HG03135 (cell line): Measurements from ENCODE around the gene RSRP1.
A peak's percentile ranks its signal among the peaks of the same experiment; 100 is the strongest.
"Not testable (repeated sequence)": the region's sequence is repeated elsewhere in the genome, so short reads cannot be mapped to it uniquely, and the experiment has no call there.

Experiments
- ATAC-seq: cut with Tn5 transposase; IDR thresholded peaks from one replicate; pipeline ENCODE4 v1.9.1; 2021; ENCODE audit warnings: mild to moderate bottlenecking, moderate library complexity; ENCODE audit not compliant: unreplicated experiment

Gene RSRP1

DNA sequence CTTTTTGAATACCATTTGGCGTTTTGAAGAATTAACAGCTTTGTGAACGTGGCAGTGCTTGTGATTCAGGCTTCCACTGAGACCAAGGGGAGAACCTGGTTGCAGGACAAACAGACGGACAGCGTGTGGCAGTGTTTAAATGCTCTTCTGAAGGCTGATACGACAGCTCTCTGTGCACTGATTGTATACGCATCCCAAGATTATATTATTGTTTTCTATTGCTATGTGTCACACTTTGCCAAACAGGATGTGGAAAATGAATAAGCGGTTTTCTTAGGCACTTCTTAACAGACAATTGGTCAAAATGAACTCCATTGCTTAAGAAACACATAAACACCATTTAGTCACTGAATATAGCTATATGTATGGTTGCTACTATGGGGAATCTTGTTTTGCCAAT is 12.6 kb upstream of the RSRP1 start:
- not testable (repeated sequence) for ATAC-seq

DNA sequence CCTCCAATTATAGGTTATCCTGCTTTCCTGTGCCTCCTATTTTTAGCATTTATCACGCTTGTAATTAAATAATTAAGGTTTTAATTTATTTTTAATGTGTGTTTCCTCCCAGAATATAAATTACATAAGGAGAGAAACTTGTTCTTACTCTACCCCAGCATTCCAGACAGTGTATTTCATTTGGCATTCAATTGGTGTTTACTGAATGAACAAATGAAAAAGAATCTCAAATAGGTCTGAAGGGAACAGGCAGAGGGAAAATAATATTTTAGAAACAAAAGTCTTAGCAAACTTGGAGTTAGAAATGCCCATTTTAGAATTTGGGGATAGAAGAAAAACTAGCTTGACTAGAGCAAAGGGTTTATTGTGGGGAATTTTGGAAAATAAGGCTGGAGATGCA is 9.9 kb upstream of the RSRP1 start:
- no peak for ATAC-seq

DNA sequence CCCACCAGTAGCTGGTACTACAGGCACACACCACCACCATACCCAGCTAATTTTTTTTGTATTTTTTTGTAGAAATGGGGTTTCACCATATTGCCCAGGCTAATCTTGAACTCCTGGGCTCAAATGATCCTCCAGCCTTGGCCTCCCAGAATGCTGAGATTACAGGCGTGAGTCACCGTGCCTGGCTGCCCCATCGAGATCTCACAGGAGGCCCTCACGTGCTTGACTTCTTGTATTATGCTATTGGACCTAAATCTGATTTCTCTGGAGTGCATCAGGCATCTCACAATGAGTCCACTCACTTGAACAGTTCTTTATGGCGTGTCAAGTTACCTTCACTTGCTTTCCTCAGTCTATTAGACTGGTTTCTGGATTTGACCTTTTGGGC is 9.3 kb upstream of the RSRP1 start:
- no peak for ATAC-seq

DNA sequence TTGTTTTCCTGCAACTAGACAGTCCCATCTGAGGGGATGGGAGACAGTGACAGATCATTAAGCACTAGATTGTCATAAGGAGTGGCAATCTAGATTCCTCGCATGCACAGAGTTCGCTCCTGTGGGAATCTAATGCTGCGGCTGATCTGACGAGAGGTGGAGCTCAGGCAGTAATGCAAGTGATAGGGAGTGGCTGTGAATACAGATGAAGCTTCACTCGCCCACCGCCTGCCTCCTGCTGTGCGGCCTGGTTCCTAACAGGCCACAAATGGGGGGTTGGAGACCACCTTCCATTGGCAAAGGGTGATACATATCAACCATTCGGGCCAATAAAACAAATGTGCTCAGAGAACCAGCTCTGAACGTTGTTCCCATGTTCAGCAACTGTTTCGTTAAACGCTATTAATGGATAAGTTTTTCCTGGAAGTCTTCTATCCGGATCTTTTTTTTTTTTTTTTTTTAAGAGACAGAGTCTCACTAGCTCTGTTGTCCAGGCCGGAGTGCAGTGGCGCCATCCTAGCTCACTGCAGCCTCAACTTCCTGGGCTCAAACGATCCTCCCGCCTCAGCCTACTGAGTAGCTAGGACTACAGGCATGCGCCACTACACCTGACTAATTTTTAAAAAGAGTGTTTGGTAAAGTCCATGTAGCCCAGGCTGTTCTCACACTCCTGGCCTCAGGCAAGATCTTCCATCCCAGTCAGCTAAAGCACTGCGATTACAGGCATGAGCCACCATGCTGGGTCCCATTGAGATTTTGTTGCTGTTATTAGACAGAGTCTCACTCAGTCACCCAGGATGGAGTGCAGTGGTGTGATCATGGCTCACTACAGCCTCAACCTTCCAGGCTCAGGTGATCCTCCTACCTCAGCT is 8.7 kb upstream of the RSRP1 start:
- no peak for ATAC-seq

DNA sequence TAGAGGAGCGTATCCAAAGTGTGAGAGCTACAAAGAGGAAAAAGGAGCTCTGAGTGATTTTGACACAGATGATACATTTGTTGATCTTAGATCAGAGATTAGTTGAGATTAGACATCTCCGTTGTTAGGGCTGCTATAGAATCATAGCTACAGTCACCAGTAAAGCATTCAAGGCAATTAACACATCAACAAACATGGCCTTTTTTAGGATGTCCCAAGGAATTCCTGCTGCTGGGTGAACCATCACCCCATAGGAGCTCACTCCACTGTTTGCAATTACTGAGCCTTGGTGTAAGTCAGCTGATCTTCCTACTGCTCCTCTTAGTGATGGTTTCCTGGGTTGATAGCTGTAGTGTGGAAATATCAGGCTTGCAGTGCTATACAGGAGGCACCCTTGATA is 6.7 kb upstream of the RSRP1 start:
- ATAC-seq: no peak

DNA sequence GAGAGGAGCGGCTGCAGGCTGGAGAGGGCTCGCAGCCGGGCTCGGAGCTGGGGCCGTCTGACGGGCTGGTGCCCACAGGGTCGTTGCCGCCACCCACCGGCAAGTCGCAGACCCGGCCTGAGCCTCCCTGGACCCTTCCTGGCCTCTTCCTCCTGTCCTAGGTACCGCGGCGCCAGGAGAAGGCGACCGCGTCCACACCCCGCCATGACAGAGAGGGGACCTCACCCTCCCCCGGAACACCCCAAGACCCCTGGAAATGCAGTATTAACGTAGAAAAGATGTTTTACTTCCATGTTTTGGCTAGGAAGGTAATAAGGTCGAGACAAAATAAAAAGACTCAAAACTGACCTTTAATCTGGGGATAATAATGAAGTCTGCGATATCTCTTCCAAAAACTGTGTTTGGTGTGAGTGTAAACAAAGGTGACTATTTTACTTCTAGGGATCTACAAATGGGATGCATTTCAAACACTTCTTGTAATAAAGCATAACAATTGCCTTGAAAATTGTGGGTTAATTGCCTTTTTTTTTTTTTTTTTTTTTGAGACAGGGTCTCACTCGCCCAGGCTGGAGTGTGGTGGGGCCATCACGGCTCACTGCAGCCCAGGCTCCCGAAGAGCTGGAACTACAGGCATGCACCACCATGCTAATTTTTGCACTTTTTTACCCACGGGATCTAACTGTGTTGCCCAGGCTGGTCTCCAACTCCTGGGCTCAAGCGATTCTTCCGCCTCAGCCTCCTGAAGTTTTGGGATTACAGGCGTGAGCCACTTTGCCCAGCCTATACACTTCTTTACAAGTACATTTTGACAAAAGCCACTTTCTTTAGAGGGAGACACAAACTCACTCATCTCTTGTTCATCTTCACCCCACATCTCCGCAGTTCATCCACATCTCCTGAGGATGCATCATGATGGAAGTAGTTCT is 838 bp upstream of the RSRP1 start:
- ATAC-seq: peak; percentile 52

DNA sequence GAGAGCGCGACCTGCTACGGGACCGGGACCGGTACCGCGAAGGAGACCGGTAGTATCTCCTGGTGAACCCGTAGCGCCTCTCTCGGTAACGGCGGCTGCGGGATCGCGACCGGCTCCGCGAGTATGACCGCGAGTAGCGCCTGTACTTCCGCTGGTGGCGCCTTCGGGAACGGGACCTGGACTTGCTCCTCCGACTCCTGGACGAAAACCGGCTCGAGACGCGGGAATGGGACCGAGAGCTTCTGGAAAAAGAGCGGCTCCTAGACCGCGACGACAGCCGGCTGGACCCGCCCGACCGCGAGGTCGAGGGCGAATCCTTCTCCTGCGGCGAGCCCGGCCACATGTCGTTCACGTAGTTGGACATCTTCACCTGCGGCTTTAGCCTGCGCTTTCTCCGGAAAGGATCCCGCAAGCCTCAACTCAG is 642 bp downstream of the RSRP1 start:
- ATAC-seq: peak; percentile 7

DNA sequence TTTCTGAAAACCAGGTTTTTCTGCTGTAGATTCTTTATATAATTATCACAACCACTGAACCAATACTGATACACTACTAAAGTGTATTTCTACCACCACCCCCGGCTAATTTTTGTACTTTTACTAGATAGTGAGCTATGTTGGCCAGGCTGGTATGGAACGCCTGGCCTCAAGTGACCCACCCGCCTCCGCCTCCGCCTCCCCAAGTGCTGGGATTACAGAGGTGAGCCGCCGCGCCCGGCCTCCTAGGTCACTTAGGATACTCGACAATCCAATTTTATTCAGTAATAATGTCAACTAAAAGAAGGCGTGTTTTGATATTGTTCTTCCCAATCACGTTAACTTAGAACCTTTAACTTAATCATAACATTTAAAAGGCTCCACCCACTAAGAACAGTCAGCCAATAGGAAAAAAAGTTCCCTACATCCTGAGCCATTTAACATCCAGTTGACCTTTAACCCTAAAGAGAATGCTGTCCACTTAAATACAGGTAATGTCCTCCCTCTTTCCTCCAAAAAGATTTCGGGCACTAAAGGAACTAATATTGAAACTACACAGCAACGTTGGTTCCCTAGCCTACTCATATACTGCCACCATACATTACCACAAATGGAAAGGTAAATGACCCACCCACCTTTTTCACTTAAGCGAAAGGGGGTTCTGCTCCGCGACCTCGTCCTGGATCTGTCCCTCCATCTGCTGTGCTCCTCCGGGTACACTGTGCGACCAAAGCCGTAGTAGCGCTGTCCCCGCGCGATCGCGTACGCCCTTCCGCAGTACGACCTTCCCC is 1.2 kb downstream of the RSRP1 start:
- ATAC-seq: no peak

DNA sequence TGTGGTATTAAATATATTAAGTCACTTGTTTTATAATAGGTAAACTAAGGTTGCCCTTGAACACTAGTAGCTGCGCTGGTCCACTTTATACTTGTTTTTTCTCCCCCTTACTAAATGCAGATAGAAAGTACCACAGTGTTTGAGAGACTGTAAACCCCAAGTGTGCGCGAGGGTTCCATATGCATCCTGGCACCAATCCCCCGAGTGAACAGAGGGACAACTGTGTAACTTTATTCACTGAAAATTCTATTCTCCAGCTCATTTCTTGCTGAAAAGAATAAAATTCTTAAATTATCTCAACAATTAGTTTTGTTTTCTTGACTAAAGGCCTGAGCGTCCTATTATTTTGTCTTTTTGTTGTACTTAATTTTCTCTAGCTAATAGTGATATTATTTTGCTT is 1.9 kb downstream of the RSRP1 start:
- ATAC-seq: no peak

DNA sequence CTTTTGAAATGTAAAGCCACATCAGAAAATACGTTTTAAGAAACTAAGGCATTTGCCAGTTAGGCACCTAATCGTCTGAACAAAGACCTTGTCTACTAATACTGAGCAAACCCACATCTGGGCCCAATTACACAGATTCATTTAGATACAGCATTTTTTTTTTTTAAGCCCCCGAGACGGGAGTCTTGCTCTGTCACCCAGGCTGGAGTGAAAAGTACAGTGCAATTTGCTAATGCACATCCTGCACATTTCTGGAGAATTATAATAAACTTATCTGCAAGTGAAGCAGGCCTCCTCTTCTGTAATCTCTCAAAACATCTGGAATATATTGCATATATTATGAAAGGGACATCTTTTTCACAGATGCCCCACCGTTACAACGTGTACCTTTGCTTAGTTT is 3.3 kb downstream of the RSRP1 start:
- no peak for ATAC-seq

DNA sequence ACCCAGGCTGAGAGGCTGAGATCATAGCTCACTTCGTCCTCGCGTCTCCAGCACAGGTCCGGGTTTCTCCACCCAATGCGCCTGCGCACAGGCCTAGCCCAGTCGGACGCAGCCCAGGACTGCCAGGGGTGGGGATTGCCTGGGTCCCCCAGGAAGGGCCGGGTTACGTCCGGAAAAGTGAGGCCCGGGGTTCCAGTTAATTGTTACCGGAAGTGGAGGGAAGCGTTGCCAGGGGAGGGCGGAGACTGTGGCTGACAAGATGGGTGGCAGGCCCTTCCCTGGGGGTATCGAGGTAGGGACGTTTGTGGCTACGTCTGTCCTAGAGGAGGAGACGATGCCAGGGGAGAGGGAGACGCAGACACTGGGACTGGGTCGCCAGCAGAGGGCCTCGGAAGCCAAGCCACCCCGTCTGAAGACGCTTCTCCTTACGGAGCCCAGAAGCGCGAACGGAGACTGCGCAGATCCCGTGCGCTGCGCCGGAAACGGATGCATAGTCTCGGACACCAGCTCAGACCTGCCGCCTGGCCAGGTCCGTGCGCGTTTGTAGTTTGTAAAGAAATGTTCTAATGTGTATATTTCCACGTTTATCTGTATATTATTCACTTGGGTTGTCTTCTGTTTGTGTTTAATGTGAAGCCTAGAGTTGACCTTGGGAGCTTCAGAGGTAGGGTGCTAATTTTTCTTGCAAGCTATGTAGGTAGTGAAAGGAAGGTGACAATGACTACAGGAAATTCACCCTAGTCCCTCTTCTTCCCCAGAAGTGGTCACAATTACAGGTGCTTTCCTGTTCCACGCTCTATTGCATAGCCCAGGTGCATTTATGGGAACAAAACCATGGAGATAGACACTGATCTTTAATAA is 7.3 kb downstream of the RSRP1 start:
- ATAC-seq: peak; percentile 61

DNA sequence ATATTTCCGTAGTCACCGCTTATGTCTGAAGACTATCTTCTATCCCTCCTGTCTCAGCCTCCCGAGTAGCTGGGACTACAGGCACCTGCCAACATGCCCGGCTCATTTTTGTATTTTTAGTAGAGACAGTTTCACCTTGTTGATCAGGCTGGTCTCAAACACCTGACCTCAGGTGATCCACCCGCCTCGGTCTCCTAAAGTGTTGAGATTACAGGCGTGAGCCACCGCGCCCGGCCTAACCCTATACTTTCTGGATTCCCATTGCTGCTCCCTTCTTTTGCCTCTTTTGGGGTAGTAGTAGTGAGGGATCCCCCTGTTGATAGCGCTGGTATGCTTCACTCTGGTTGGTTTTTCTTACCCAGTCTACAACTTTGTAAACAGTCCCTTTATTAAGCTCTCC is 9.2 kb downstream of the RSRP1 start:
- ATAC-seq: no peak

DNA sequence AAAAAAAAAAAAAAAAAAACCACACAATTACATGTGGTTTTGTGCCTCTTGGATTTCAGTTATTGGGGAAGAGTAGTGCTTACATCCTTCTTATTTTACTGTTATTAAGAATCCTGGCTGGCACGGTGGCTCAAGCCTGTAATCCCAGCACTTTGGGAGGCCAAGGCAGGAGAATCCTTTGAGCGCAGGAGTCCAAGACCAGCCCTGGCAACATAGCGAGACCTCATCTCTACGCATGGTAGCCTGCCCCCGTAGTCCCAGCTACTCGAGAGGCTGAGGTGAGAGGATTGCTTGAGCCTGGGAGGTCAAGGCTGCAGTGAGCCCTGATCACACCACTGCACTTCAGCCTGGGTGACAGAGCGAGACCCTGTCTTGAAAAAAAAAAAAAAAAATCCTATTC is 11.0 kb downstream of the RSRP1 start:
- not testable (repeated sequence) for ATAC-seq

DNA sequence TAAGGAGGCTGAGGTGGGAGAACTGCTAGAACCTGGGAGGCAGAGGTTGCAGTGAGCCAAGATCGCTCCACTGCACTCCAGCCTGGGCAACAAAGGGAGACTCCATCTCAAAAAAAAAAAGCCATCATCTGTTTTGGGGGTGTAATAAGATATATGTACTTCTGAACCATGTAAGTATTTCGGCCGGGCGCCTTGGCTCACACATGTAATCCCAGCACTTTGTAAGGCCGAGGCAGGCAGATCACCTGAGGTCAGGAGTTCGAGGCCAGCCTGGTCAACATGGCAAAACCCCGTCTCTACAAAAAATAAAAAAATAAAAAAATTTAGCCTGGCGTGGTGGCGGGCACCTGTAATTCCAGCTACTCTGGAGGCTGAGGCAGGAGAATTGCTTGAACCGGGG is 11.8 kb downstream of the RSRP1 start:
- ATAC-seq: not testable (repeated sequence)

DNA sequence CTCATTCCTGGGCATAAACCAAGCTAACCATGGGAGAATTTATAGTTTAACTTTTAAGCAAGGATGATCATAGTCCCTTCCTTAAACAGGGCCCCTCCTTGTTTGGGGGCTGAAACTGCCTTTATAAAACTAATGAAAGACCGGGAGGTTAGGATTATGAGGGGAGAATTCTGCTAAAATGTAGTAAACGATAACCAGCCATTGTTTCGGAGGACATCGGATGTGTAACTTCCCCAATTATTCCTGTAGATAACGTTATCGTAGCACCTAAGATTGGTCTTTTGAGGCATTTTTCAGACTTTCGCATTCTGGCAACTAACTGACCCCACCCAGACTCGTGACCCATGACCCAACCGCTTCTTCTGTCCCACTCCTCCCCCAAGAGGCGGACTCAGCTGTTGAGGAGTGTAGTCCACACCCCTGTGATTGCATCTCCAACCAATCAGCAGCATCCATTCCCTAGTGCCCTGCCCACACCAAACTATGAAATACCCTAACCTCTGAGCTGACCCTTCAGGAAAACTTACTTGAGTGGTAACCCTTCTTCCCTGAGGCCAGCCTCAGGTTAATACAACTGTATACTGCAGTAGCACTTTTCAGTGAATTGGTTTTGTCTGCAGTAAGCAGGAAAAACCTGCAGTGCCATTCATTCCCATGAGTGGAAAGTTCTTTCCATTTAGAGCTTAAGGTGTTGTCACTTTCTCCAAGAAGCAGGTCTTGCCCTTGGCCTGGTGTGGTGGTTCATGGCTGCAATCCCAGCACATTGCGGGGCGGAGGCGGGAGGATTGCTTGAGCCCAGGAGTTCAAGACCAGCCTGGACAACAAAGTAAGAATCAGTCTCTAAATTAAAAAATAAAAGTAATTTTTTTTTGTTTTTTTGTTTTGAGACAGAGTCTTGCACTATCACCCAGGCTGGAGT is 14.1 kb downstream of the RSRP1 start:
- peak; percentile 45 for ATAC-seq

DNA sequence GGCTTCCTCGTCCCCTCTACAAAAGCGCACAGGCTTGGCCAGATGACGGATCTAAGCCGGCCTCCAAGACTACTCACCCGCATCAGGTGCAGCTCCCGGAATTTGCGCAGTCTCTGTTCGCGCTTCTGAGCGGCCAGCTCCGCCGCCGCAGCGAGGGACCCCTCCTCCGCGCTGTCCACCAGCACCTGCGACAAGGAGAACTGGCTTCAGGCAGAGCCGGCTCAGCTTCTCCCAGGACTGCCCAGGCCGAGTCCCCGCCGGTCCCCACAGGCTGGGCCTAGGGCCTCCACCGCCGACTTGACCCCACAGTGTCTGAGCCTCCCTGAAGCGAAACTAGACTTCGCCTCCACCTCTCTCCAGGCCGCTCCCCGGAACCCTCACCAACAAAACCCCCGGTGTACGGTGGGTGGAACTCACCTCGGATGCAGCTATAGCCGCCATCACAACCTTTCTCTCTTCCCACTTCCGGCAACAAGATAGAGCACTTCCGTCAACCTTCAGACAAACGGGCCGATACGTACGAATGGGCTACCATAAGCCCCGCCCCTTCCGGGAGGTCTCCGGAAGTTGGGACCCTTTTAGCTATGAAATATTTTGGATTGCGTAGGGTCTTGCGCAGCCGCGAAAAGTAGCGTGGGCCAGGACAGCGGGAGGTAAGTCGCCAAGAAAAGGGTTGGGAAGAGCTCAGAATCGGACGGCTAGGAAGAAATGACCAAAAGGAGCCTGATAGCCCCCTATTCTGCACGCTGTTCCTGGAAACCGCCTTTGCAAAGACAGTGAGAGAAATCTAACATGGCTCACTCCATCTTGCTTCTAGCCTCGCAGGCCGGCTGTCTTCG is 15.0 kb downstream of the RSRP1 start, which contains the start of gene SYF2:
TSS of gene SYF2 (minus strand) at position 476 of the 839 bp plus-strand sequence. CDS start at position 441, 35 bp downstream.
- peak; percentile 77 for ATAC-seq

DNA sequence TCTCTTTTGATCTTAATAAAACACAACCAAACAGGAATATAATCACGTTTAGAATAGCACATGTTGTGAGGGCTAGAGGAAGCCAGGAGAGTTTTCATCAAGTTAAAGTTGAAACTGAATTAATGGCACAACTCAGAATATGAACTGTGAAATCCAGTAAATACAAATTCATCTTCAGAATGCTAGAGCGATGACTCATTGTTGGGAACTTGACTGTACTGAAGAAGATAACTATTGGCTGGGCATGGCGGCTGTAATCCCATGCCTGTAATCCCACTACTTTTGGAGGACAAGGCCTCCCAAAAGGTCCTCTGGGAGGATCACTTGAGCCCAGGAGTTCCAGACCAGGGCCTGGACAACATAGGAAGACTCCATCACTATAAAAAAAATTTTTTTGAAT is 23.8 kb downstream of the RSRP1 start:
- no peak for ATAC-seq

DNA sequence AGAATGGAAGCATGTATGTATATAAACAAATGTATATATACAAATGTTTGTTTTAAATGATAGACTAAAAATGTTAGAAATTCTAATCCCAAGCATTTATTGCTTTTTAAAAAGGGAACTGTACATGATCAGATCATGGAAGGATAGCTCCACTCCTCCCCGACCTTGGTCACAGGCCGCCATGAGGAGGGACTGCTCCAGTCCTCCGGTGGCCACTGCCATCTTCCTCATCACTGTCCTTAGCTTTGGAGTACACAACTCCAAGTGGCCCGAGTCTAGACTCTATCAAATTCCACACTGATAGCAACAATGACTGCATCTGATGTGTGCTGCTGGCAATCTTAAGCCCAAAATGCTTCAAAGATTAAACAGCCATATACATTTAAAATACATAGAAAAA is 24.6 kb downstream of the RSRP1 start:
- ATAC-seq: no peak
